GM12878 (cell line): ENCODE measurements around the gene SGTA. TPM values are rescaled to one million over a fixed set of nuclear protein-coding genes. Genes with fewer than 3 reads are reported as not detected.

Source experiments
- CBX5 ChIP-seq: sonication (generic); IDR thresholded peaks from 2 replicates; pipeline ENCODE4 v1.6.1; 2016; ENCODE audit warnings: low read depth, moderate library complexity, mild to moderate bottlenecking, inconsistent platforms
- E2F4 ChIP-seq: IDR thresholded peaks from 2 replicates; pipeline ENCODE4 v1.6.1; 2012; ENCODE audit warnings: low read depth, low read length, improper control_type of control experiment
- HDAC2 ChIP-seq: fragments of 200-600 bp; sonication (generic); IDR thresholded peaks from 2 replicates; pipeline ENCODE4 v1.6.1; 2017
- MTA3 ChIP-seq: IDR thresholded peaks from 2 replicates; pipeline ENCODE4 v1.6.1; 2012; ENCODE audit warnings: low read length, inconsistent platforms, borderline replicate concordance
- PAX5 ChIP-seq: IDR thresholded peaks from 2 replicates; pipeline ENCODE4 v1.6.1; 2011; ENCODE audit warnings: low read depth, low read length, borderline replicate concordance
- PAX8 ChIP-seq: fragments of 450-650 bp; IDR thresholded peaks from 2 replicates; pipeline ENCODE4 v1.6.1; 2017; ENCODE audit warnings: mild to moderate bottlenecking, moderate library complexity
- PBX3 ChIP-seq: IDR thresholded peaks from 2 replicates; pipeline ENCODE4 v1.6.1; 2011; ENCODE audit warnings: mild to moderate bottlenecking, low read depth, low read length, moderate library complexity; ENCODE audit not compliant: insufficient replicate concordance
- RAD21 ChIP-seq: IDR thresholded peaks from 2 replicates; pipeline ENCODE4 v1.6.1; 2011; ENCODE audit warnings: mild to moderate bottlenecking, low read depth, low read length, moderate library complexity; ENCODE audit not compliant: insufficient read depth
- RBBP5 ChIP-seq: fragments of 200-600 bp; sonication (generic); conservative IDR thresholded peaks from 2 replicates; pipeline ENCODE4 v1.6.1; 2016
- SREBF2 ChIP-seq: IDR thresholded peaks from 2 replicates; pipeline ENCODE4 v1.6.1; 2012; ENCODE audit warnings: mild to moderate bottlenecking, low read length
- SUZ12 ChIP-seq: fragments of 200-600 bp; sonication (generic); IDR thresholded peaks from one replicate; pipeline ENCODE4 v1.6.1; 2018; ENCODE audit warnings: antibody characterized with exemption, mild to moderate bottlenecking; ENCODE audit not compliant: unreplicated experiment
- YY1 ChIP-seq: IDR thresholded peaks from 2 replicates; pipeline ENCODE4 v1.6.1; 2011; ENCODE audit warnings: low read depth, mild to moderate bottlenecking, low read length
- ZNF274 ChIP-seq: IDR thresholded peaks from one replicate; pipeline ENCODE4 v1.8.0; 2011; ENCODE audit not compliant: insufficient read length, insufficient read depth
- ZNF622 ChIP-seq: fragments of 450-650 bp; IDR thresholded peaks from 2 replicates; pipeline ENCODE4 v1.6.1; 2017; ENCODE audit warnings: mild to moderate bottlenecking, inconsistent platforms
- polyA plus RNA-seq, 11 experiments: library from polyadenylated mRNA; depleted of rRNA in 4 of 11; unstranded in 6 of 11; stranded (reverse) in 5 of 11; fragments of >200 nt; fragmentation: Nextera tagmentation in 4 of 11; fragmentation: Illumina TruSeq in 1 of 11; extraction: Ambion mirVana in 4 of 11; extraction: Trizol in 1 of 11; gene quantifications; 1 replicate in 1 of 11; 2 replicates in 10 of 11; pipeline versions ENCODE4 v1.2.1 to v1.2.3, GENCODE V29; 2011 to 2016; ENCODE audit warnings: inconsistent platforms in 2 of 11, missing spikeins in 2 of 11, low read depth in 1 of 11
- total RNA-seq, 4 experiments: library from RNA; depleted of rRNA in 3 of 4; stranded (reverse); fragments of >200 nt in 3 of 4; fragmentation: Illumina TruSeq in 1 of 4; extraction: Trizol in 1 of 4; gene quantifications; 2 replicates each; pipeline versions ENCODE4 v1.2.1 to v1.2.3, GENCODE V29; 2013 to 2021

SGTA gene
- total and polyA plus RNA-seq, 10 of the 15 experiments (the other 5 are each of a cell fraction or from before 2014, with no cell fraction given) = 2.0 to 102 (median 48.2) TPM

GRCh38 chr19:2822846-2823245 is 39.8 kb upstream of the SGTA start (continued):
- TF ChIP-seq SUZ12 (no peak), PAX5 (no peak), SREBF2 (no peak), CBX5 (no peak), MTA3 (no peak), YY1 (no peak), ZNF274 (no peak), PBX3 (no peak), HDAC2 (no peak), ZNF622 (no peak), RBBP5 (no peak), PAX8 (no peak), E2F4 (no peak), RAD21 (no peak)
